ENCODE measurements around the gene SCAMP2. TPM values are rescaled to one million over a fixed set of nuclear protein-coding genes. Genes with fewer than 3 reads are reported as not detected.
A peak's percentile ranks its signal among the peaks of the same experiment; 100 is the strongest.

Gene SCAMP2
- total and polyA plus RNA-seq, 2 of the 13 experiments (the other 11 are each of a cell fraction or from before 2014, with no cell fraction given) = 34.8 to 121 TPM

DNA sequence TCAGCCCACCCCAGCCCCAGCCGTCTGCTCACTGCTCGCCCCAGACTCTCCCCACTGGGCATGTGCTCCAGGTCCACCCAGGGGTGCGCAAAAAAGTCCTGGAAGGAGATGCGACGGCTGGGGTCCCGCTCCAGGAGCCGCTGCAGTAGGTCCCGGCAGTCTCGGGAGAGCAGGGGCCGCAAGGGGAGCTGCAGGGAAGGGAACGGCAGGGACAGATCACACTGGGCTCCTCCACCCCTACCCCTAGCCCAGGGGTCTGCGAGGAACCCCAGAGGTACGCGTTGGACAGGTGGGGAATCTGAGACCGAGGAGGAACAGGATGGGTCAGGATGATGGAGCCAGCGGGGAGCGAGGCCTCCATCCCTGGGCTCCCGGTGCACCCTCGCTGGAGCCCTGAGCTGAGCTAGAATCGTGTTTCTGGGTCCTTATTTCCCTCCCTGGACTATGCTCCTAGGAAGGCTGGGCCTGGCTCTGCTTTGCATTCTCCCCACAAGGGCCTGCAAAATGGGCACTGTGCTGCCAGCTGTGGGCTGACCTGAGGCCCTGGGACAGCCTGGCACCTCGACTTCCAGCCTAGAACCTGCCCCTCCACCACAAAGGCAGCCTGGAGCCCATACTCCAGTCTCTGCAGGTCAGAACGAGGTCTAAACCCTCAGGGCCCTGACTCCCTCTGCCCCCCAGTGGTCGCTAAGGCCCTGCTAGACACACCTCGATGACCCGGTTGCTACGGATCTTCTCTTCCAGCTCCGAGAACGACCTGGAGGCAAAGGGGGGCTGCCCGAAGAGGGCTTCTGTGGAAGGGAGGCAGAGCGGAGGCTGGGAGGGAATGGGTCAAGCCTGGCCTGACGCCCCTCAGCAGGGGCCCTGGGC is 33.4 kb downstream of the SCAMP2 start (continued):
- TF ChIP-seq, protein P1, sequence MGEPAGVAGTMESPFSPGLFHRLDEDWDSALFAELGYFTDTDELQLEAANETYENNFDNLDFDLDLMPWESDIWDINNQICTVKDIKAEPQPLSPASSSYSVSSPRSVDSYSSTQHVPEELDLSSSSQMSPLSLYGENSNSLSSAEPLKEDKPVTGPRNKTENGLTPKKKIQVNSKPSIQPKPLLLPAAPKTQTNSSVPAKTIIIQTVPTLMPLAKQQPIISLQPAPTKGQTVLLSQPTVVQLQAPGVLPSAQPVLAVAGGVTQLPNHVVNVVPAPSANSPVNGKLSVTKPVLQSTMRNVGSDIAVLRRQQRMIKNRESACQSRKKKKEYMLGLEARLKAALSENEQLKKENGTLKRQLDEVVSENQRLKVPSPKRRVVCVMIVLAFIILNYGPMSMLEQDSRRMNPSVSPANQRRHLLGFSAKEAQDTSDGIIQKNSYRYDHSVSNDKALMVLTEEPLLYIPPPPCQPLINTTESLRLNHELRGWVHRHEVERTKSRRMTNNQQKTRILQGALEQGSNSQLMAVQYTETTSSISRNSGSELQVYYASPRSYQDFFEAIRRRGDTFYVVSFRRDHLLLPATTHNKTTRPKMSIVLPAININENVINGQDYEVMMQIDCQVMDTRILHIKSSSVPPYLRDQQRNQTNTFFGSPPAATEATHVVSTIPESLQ (CRISPR knock-in tag; conservative IDR thresholded peaks at IDR 0.05) = no peak
- TF ChIP-seq ZNF263 (CRISPR knock-in tag; IDR thresholded peaks at IDR 0.05) (0 out of 2 replicates have a peak, but pooled peaks have one; percentile 15), ZSCAN31 (CRISPR knock-in tag; IDR thresholded peaks at IDR 0.05; ENCODE audit: low read depth) (no peak), ZNF207 (IDR thresholded peaks at IDR 0.05; ENCODE audit: borderline replicate concordance) (no peak)
- TF ChIP-seq, protein P2, sequence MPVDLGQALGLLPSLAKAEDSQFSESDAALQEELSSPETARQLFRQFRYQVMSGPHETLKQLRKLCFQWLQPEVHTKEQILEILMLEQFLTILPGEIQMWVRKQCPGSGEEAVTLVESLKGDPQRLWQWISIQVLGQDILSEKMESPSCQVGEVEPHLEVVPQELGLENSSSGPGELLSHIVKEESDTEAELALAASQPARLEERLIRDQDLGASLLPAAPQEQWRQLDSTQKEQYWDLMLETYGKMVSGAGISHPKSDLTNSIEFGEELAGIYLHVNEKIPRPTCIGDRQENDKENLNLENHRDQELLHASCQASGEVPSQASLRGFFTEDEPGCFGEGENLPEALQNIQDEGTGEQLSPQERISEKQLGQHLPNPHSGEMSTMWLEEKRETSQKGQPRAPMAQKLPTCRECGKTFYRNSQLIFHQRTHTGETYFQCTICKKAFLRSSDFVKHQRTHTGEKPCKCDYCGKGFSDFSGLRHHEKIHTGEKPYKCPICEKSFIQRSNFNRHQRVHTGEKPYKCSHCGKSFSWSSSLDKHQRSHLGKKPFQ (CRISPR knock-in tag; IDR thresholded peaks at IDR 0.05; ENCODE audit: insufficient replicate concordance) = no peak

DNA sequence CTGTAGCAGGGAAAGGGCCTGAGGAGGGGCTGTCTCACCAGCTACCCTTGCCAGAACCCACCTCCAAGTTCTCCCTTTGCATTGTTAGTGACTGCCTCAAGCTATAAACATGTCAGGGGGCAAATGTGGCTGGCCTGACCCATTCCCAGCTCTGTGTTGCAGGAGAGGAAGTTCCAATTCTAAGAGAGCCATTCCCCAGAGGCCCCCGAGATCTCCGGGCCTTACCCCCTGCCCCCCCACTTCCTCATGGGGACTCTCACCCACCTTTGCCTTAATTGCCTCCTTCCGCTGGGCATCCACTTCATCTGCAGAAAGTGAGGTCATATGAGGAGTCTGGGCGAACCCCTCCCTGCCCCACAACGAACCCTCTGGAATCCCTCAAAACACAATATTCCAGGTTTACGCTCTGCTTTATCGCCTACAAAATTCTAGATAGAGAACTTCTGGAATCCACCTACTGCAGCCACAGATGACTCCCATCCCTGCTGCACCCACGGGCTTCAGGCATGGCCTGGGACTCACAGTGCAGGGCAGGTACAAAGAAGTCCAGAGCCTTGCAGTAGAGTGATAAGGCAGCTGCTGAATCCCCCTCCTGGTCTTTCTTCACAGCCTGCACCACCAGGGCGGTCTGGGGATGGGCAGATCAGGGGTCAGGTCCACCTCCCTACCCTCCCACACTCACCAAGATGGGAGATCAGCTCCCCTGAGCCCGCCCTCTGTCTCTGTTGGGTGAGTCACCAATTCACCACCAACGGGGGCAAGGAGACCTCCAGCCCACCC is 34.2 kb downstream of the SCAMP2 start:
- H3K36me3 ChIP-seq (replicated peaks in 1 of 2; ENCODE audit: control insufficient read depth in 1 of 2, insufficient read depth in 2 of 2, low read length in 2 of 2) = peaks cover 3 to 4% of the 10 kb centered on the region in 2 experiments; a peak in 2 of 5 replicates
- 91% methylated on average over 11 of the region's 11 CpGs for WGBS (ENCODE audit: low lambda C conversion rate)
- H3K4me1 ChIP-seq (ENCODE audit: insufficient read depth, low read length) = peaks cover 24% of the 10 kb centered on the region
- FAIRE-seq (no peak), ATAC-seq (no peak), DNase-seq (ENCODE audit: low spot score) (no peak)
- no peak overlapping the region for H3K4me2 ChIP-seq (ENCODE audit: low read depth, low read length)
- ChIA-PET POLR2A (no interaction called here), CTCF (ENCODE audit: low intra/inter-chr PET ratio, low total read pairs) (no interaction called here)
- BruUV-seq (replicated peaks) = no TSS peak
- in situ Hi-C loops (cut with HindIII; ENCODE audit: extremely low pct_ligation_motif_present, low pct_unique_long_range_greater_than_20kb) (no loop called here), intact Hi-C loops (cut with micrococcal nuclease; ENCODE audit: unreplicated experiment) (no loop called here)
- no peak overlapping the region for H3K9ac ChIP-seq (ENCODE audit: insufficient read depth, low read depth, low read length)
- no peaks in the 10 kb centered on the region for H3K9me3 ChIP-seq (ENCODE audit: low read length)
- H3K79me2 ChIP-seq (ENCODE audit: insufficient read depth, low read length) = no peaks in the 10 kb centered on the region
- H3K27ac ChIP-seq (ENCODE audit: extremely low read length, insufficient read depth, low read length) = no peak overlapping the region
- H3K27me3 ChIP-seq (ENCODE audit: control insufficient read depth in 1 of 2, insufficient read depth in 2 of 2, low read length in 2 of 2) = no peaks in the 10 kb centered on the region
- H3K4me3 ChIP-seq (replicated peaks in 1 of 3; ENCODE audit: insufficient read depth in 1 of 3, low read depth in 2 of 3, low read length in 3 of 3) = no peak overlapping the region
- H2AFZ ChIP-seq (ENCODE audit: low read length) = no peak overlapping the region
- H4K20me1 ChIP-seq (ENCODE audit: insufficient read depth, low read length) = no peaks in the 10 kb centered on the region
- no peak for TF ChIP-seq NR2F6 (IDR thresholded peaks at IDR 0.05)
- TF ChIP-seq NR2F6 (CRISPR knock-in tag; IDR thresholded peaks at IDR 0.05) = no peak
- TF ChIP-seq SALL2 (CRISPR knock-in tag; IDR thresholded peaks at IDR 0.05) = no peak
- no peak for TF ChIP-seq JDP2 (CRISPR knock-in tag; IDR thresholded peaks at IDR 0.05; ENCODE audit: borderline replicate concordance)
- no peak for TF ChIP-seq MIER3 (CRISPR knock-in tag; IDR thresholded peaks at IDR 0.05; ENCODE audit: borderline replicate concordance)
- no peak for TF ChIP-seq SYNCRIP (IDR thresholded peaks at IDR 0.05; ENCODE audit: insufficient read depth, low read depth, low read length)
- TF ChIP-seq NFE2L1 (CRISPR knock-in tag; IDR thresholded peaks at IDR 0.05; ENCODE audit: borderline replicate concordance) = no peak
- TF ChIP-seq, protein P3, sequence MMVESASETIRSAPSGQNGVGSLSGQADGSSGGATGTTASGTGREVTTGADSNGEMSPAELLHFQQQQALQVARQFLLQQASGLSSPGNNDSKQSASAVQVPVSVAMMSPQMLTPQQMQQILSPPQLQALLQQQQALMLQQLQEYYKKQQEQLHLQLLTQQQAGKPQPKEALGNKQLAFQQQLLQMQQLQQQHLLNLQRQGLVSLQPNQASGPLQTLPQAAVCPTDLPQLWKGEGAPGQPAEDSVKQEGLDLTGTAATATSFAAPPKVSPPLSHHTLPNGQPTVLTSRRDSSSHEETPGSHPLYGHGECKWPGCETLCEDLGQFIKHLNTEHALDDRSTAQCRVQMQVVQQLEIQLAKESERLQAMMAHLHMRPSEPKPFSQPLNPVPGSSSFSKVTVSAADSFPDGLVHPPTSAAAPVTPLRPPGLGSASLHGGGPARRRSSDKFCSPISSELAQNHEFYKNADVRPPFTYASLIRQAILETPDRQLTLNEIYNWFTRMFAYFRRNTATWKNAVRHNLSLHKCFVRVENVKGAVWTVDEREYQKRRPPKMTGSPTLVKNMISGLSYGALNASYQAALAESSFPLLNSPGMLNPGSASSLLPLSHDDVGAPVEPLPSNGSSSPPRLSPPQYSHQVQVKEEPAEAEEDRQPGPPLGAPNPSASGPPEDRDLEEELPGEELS (CRISPR knock-in tag; IDR thresholded peaks at IDR 0.05) = no peak
- TF ChIP-seq MXD4 (CRISPR knock-in tag; IDR thresholded peaks at IDR 0.05) = no peak
- no peak for TF ChIP-seq ZNF598 (CRISPR knock-in tag; IDR thresholded peaks at IDR 0.05; ENCODE audit: borderline replicate concordance)
- TF ChIP-seq ZFP1 (CRISPR knock-in tag; IDR thresholded peaks at IDR 0.05) = no peak
- no peak for TF ChIP-seq SIX1 (CRISPR knock-in tag; IDR thresholded peaks at IDR 0.05; ENCODE audit: borderline replicate concordance)

All from HepG2 (cell line).